Measurements from ENCODE around the gene NTRK3.

Gene NTRK3

DNA sequence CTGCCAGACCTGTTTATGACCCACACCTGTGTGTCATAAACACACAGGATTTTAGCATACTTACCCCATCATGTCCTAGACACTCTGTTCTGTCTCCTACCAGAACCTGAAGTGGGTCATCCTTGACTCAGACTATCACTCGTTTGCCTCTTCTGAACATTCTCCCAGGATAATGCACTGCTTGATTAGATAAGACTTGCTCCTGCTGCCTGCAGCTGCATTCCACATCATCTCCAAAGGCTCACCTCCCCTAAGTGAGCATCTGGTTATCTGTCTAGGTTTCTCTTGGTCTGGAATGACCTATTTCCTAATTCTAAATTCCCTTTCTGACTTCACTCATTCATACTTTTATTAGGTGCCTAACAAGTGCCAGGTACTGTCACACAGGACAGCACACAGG lies 332.1 kb downstream of the NTRK3 start:
- DNase-seq: no peak

DNA sequence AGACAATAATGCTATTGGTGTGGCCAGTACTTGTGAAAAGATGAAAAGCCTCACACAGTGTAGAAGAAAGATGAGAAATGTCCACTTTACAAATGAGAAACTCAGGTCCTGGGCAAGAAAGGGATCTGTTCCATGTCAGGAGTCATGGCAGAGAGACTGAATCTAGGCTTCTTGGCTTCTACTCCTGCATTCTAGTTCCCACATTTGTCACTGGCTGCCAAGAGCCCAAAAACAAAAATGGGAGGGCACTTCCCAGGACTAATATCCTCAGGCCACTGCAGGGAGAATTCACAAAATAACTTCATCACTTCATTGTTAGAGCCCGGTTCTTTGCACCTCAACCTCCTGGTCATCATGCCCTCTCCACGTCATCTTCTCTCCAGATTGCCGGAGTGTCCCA lies 337.5 kb downstream of the NTRK3 start:
- no peak for DNase-seq

DNA sequence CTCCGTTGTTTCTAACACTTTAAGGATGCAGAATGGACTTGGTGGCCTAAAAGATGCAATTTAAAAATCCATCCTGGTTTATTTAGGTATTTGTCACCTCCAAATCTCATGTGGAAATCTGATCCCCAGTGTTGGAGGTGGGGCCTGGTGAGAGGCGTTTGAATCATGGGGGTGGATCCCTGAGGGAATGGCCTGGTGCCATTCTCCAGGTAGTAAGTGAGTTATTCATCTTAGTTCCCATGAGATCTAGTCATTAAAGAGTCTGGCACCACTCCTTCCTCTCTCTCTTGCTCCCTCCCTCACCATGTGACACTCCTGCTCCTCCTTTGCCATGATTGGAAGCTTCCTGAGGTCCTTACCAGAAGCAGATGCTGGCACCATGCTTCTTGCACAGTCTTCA lies 339.1 kb downstream of the NTRK3 start:
- no peak for DNase-seq

DNA sequence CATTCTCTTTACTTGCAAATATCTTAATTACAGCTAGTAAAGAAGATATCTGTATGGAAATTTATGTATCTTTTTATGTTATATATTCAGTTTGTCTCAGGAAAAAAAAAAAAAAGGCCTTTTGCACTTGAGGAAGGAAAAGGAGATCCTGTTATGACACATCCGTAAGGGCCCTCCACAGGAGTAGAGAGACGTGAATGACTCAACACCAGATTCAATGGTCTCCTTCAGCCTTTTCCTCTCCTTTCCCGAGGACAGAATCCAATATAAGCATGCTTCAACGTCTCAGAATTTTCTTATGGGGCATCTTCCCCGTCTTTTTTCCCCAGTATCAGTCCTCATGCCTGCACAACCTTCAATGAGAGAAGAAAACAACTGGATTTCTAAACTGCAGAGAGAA lies 340.3 kb downstream of the NTRK3 start:
- no peak for DNase-seq

DNA sequence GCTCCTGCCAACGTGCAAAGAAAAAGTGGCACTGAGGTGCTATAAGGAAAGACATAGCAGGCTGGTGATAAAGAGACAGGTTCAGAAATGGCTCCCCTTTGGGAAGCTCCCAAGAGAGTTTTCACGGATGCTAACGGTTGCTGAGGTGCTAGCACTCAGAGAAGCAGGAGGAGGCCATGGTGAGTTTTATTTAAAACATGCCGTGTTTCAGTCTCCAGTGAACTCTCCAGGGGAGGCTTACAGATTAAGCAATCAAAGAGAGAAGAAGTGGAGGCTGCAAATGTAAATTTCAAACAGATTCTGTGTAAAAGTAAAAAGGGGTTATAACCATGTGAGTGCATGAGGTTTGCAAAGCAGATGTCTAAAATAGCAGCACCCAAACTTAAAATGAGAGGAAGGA lies 346.2 kb downstream of the NTRK3 start:
- DNase-seq: no peak

DNA sequence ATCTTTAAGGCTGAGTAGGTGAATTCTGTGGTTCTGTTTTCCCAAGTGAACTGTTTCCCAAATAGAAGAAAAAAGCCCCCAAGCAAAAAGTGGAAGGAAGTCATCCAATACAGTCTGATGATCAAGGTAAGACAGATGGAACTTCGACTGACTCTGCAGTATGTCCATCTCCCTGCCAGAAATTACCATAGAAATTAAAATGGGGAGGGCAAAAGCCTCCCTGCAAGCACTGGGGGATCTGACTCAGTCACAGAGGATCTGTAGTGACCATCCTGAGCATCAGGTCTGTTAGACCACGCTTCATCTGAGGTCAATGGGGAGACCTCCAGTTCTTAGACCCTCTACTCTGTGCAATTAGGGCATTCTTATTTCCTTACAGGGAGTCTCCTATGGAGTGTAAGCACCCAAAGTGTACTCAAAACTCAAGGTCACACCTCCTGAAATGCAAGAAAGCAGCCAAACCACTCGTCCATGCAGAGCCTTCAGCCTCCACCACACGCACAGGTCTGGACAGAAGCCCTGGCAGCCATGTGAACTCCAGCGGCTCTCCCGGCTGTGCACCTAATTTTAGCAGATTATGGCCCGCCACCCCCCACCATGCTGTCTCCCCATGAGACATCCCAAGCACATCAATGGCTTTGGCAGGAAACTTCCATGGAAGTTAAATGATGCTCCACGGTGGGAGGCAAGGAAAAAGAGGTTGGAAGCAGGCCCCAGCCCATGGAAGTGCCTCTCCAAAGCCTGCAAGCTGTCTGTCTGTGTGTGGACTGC lies 348.7 kb downstream of the NTRK3 start:
- no peak for DNase-seq

DNA sequence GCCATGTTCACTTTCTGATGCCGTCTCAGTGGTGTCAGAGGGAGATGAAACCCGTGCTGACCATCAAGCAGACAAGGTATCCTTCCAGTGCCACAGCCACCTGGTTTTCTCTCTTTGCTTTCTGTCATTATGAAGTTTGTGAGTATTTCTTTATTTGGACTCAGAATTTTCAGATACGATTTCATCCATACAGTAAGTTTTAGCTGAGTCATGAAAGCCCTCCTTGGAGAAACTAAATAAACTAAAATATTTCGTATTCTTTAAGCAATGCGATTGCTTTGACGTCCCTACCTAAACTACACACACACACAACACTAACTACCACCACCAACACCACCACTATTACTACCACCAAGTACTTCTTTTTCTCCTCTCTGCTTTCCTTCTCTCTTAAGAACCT lies 350.1 kb downstream of the NTRK3 start:
- no peak for DNase-seq

DNA sequence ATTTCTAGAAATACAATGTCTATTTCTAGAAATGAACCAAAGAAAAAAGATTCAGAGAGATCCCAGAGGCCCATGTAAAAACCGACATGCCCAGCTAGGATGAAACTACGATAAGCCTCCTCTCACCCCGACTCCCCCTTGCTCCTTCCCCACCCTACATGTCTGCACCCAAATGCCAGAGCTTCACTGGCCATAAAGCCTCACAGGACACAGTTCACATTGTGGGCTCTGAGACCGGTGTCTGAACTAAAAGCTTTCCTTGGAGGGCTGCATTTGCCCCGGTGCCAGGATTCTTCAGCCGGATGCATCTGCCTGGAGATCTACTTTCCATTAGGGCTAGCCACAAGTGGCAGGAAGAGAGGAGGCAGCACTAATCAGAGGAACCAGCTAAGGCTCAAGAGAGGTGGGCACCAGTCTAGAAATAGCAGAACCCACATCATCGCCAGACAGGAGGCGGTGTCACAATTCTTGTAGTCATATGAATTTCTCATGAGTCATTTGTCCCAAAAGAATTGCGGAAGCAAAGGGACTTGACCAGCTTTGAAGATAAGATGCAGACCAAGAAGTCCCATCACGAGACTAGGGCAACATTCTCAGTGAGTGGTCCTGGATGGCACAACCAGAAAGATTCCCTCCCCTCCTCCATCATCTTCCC lies 353.6 kb downstream of the NTRK3 start:
- DNase-seq: no peak

DNA sequence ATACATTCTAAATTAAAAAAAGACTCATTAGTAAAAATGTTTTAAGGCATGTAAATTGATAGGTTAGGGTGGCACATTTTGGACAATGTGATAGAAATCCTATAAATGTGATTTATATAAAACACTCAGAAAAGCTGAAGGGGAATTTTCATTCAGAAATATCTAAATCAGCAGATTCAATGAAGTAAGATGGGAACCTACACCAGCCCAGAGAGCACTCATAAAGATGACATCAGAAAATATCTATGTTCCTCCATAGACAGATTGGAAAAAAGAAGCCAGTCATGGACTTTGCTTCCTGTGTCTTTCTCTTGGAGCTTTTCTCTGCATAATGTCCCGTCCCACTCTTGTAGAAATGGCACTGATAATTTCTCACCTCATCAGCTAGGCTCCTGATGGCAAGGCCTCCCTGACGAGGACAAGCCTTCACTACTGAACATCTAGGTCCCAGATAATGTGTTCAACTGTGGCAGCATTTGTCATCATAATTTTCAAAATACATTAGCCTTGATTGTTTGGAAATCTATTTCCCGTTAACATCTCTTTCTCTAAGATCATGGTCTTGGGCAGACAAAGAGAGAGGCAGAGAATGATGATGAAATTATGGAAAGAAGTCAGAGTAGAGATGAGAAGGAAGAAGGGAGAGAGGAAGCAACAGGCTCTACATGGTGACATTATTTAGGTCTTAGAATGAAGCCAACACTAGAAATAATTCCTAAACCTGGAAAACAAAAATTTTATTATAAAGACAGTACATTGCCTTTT lies 354.4 kb downstream of the NTRK3 start:
- no peak for DNase-seq

DNA sequence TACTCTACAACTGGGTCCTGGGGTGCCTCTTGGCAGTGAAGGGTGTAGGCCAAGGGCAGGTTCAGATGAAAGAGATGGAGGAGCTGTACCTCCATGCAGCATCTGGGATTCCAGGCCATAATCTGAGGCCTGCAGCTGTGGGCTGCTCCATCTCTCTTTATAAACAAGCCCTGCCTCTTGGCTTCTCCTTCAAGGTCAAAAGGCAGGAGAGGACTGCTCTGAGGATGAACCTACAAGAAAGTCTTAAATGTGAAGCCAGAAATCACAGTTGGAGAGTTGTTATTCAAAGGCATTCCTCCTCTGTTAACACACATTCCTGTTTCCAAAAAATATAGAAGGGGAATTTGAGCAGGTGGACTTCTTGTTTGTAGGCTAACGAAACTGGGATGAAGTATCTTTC lies 355.5 kb downstream of the NTRK3 start:
- no peak for DNase-seq

DNA sequence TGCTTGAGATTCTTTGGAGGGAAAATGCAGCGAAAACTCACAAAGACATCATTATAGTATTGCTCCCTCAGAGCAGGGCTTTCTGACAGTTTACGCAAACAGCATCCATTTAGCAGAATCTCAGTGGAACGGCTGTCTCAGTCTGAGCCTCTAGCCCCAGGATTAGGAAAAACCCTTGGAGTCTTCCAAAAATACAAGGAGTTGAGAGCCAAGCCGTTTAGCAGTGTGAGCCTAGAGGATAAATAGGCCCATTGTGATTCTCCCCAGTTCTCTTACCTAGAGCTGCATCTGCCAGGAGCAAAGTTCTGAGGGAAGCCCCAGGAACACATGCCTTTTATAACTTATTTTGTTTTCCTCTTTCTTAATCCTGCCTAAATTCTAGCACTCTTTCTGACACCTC lies 359.6 kb downstream of the NTRK3 start:
- DNase-seq: no peak

DNA sequence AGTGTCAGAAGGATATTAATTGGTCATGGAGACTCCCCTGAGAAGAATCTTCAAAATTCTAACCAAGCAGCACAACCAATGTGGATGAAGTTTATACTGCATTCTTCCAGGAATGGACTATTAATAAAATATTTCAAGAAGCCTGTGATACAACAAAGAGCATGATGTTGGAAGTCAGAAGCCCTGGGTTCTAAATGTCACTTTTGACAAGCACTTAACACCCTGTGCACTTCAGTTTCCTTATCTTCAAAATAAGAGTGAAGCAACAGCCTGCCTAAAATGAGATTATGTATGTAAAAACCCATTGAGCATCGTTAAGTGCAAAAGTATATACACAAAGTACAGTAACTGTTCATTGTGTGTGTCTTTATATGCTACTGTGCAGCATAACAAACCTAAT lies 369.4 kb downstream of the NTRK3 start:
- no peak for DNase-seq

DNA sequence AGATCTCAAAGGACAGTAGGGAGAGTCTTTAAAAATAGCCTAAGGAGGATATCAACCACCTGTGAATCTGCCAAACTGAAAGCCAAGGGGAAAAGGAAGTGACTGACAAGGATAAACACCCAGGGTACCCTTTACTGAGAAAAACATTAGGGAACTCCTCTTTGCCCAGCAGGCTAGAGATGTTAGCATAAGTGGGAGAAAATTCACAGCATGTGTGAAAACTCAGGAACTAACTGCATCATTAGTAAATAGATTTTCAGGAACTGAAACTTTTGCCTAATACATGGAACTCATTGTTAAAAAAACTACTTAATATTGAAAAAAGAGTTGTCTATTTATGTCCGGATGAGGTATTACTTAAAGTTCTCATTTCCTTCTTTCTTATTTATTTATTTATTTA lies 375.5 kb downstream of the NTRK3 start:
- DNase-seq: no peak

DNA sequence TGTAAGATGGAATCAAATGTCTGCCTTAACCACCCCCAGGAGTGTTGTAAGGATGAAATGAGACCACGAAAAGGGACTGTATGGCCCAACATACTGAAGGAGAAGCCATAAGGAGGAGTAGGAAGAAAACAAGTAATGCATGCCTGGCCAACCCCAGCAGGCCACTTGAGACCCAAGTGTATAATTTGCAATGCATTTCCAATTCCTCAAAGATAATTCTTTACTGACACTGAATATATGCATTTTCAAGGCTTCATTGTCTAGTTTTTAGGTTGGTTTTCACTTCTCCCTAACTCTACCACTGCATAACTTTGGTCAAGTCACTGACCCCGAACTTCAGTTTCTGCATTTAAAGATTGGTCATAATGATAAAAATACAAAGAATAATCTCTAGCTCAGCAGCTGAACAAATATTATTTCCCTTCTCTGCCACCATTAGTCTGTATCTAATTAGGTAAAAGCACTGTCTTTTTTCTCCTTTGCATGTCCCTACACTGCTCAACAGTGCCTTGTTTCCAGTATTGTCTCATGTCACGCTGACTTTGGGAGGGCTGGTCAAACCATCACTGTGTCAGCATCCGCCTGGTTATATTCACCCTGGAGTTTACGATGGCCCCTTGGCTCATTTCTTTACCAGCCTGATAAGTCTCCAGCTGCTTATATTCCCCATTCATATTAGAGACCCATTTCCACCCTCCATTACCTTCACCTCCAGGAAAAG lies 378.6 kb downstream of the NTRK3 start:
- no peak for DNase-seq

DNA sequence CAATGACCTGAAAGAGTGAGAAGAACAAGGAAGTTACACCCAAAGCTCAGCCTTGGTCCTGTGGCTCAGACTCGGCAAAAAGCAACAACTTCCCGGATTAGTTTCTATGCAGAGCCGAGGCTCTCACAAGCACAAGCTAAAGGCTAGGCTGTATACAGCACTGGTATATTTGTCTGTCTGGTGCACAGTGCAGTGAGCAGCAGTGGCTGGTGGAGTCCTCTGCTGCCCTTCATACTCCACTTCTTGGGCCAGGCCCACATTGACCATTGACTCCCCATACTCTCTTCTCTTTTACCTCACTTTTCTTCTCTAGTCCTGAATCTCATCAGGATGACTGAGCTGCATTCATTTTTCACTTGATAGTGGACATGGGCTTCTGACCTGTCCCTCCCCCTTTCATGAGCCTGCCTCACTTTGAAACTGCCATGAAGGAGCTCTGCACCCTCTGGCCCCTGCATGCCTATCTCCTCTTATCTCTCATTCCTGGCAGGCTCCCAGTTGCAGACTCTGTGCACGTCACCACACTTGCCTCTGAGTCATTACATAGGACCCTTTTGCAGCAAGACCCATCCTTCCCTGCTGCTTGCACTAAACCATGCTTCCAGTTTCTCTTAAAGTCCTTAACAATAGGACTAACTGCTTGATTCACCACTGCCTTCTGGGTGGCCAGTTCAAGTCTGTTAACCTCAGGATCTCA lies 379.3 kb downstream of the NTRK3 start:
- DNase-seq: no peak

DNA sequence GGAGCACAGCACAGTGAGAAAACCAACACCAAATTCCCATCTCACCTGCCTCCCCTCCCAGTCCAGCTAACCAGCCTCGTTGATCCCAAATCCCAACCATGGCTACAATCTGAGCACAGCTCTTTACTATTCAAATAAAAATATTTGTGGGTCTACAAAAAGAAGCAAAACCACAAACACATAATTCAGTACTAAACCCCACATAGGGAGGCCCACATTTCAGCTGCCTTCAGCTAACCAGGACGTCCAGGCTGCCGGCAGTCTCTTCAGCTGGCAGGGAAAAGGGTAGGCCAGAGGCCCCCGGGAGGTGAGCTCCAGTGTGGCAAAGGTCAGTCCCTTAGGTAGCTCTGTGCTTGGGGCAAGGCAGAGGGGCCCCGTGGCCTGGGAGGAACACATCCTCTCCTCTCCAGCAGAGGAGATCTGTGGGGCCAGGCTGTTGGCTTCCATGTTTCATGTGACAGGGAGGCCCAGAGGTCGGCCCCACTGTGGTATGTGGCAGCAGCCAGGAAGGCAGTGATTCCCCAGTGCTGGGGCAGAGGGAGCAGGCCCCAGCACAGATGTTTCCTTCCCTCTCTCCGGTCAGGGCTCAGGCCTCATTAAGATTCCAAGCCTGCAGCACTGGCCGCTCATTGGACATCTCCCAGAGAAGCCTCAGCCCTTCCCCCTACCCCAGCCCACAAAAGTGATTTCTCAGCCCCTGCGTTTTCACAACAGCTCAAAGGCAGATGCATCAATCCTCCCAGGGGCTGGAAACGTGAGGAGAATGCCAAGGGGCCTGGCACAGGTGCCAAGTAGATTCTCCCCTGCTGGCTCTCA lies 381.4 kb downstream of the NTRK3 start:
- DNase-seq: no peak

DNA sequence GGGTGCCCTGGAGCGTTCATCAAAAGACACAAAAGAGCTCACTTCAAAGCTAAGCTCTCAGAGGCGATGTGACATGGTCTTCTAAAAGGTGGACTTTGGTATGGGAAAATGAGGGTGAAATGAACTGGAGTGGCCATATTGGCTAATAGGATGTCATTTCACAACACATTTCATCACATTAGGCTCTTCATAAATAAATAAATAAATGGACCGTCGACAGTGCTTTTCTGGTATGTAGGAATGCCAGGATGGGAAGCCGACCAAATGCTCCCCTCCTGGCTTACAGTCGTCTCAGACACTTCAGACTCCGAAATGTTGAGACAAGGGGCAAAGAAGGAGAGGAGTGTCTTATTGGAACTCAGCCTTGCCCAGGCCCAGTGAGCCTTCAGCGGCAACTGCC lies 383.0 kb downstream of the NTRK3 start:
- no peak for DNase-seq

DNA sequence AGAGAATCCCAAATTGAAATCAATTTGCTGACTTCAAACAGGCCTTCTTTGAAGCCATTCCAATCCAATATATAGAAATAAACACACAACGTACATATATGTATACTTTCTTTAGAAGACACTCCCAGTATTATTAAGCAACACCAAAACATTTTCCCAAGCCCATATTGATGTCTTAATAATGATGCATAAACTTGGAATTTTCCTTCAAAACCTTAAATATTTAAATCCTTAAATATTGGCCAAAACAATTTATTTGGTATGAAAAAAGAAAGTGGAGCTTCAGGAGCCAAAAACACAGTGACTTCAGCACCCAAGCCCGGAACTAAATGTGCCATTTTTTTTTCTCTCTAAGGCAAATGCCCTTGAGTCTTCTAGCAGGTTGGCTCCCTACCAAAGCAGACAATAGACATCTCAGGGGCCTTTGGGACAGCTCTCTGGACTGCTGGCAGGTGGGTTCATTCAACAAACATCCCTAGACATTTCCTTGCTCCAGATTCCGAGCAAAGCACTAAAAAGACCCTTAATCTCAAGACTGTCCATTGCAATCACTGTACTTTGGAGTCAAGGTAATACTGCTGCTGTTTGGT lies 384.7 kb downstream of the NTRK3 start:
- DNase-seq: no peak

DNA sequence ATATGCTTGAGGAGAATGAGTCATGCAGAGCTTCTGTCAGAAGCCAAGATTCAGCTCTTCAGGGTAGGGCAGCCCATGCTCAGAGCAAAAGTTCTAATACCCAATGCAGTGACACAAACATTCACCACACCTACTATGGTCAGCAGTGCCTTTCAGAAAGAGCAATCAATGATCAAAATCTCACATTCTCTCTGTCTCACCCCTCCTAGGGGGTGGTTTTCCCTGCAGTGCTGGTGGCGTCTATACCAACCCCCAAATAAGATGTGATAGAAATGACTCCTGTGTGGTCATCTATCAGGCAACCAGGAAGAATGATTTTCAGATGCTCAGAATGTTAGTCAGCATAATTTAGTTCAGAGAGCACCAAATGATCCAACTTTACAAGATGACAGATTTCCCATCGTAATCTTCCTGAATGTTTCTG lies 385.3 kb downstream of the NTRK3 start:
- DNase-seq: no peak

DNA sequence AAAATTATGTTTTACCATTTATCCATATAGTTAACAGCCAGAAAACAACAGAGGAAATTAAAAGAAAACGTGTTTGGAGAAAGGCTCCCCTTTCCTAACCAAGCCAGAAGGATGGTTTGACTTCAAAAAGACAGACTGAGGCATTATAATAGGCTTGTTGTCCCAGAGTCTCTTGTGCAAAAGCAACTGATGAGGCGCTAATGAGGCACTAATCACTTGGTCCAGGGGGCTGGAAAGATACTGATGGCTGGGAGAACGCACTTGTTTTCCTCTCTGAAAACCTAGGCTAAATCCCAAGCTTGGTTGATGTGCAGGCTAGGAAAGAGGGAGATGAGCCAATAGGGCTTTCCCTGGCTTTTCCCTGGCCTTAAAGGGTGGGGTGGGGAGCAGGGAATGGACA lies 389.6 kb downstream of the NTRK3 start:
- DNase-seq: no peak

DNA sequence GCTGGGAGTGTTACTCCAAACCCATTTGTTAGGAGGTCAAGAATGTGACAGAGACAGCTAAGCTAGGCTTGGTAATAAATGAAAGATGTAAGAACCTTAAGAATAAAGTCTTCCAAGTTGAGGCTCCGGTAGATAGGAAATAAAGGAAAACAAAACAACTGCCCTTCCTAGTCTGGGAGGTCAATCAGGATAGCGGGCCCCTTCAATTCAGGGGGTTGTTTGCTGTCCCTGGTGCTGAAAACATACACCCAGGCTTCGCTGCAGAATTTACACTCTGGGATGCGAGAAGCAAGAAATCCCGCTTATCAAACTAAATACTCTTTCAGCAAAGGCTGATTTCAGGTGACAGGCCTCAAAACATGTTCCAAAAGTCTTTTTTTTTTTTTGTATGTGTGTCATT lies 393.4 kb downstream of the NTRK3 start:
- no peak for DNase-seq

DNA sequence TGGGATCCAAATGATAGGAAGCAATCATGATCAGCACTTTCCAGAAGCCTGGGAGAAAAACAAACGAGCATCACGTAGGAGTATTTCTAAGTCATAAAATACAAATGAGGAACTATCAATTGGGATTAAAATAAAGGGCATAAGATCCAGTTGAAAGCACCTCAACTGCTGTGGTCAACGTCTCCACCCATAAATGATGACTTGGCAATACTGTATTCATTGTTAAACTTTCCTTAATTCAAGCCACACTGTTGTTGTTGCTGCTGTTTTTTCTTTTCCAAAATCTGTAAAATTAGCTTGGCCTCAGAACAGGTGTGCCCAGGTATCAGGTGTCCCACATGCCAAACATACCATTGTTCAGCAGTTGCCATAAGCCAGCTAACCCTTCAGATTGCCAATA lies 395.8 kb downstream of the NTRK3 start:
- DNase-seq: no peak

All from NCI-H187 treated with DMSO at 0.1 percent for 48 hours (cell line).